ENCODE results near the gene SQSTM1.
A peak's percentile ranks its signal among the peaks of the same experiment; 100 is the strongest.
"Not testable (repeated sequence)": the region's sequence is repeated elsewhere in the genome, so short reads cannot be mapped to it uniquely, and the experiment has no call there.

The SQSTM1 gene

GRCh38 chr5:179858586-179859427 lies 38.1 kb downstream of the SQSTM1 start, which contains the start of gene MRNIP:
TSS of gene MRNIP (minus strand) at chr5:179858817. CDS start at chr5:179858796, 21 bp downstream.
- DNase-seq: peak; percentile 79

GRCh38 chr5:179860301-179860700 lies 39.6 kb downstream of the SQSTM1 start:
- no peak for DNase-seq

- DNase-seq: no peak
Observed at GRCh38 chr5:179862296-179862695, 41.6 kb downstream of the SQSTM1 start.

- no peak for DNase-seq
Observed at GRCh38 chr5:179862891-179863290, 42.2 kb downstream of the SQSTM1 start.

- DNase-seq: no peak
Observed at GRCh38 chr5:179863449-179864085, 42.9 kb downstream of the SQSTM1 start.

- no peak for DNase-seq
Observed at GRCh38 chr5:179864686-179865085, 44.0 kb downstream of the SQSTM1 start.

- DNase-seq: no peak
Observed at GRCh38 chr5:179865491-179866240, 45.0 kb downstream of the SQSTM1 start.

- no peak for DNase-seq
Observed at GRCh38 chr5:179866241-179867078, 45.8 kb downstream of the SQSTM1 start.

GRCh38 chr5:179867079-179867465 lies 46.4 kb downstream of the SQSTM1 start:
- DNase-seq: no peak

- DNase-seq: no peak
Observed at GRCh38 chr5:179867476-179867875, 46.8 kb downstream of the SQSTM1 start.

GRCh38 chr5:179868541-179868940 lies 47.8 kb downstream of the SQSTM1 start:
- no peak for DNase-seq

GRCh38 chr5:179869101-179869500 lies 48.4 kb downstream of the SQSTM1 start:
- DNase-seq: no peak

GRCh38 chr5:179869641-179870402 lies 49.1 kb downstream of the SQSTM1 start:
- no peak for DNase-seq

GRCh38 chr5:179870403-179870903 lies 49.7 kb downstream of the SQSTM1 start:
- DNase-seq: no peak

GRCh38 chr5:179870952-179871351 lies 50.2 kb downstream of the SQSTM1 start:
- DNase-seq: no peak

- DNase-seq: not testable (repeated sequence)
Observed at GRCh38 chr5:179871533-179871932, 50.8 kb downstream of the SQSTM1 start.

GRCh38 chr5:179872055-179872827 lies 51.5 kb downstream of the SQSTM1 start:
- DNase-seq: no peak

GRCh38 chr5:179872828-179873575 lies 52.3 kb downstream of the SQSTM1 start:
- DNase-seq: no peak

- DNase-seq: no peak
Observed at GRCh38 chr5:179873588-179874110, 52.9 kb downstream of the SQSTM1 start.

GRCh38 chr5:179874136-179874535 lies 53.4 kb downstream of the SQSTM1 start:
- no peak for DNase-seq
